Keratinocyte (primary cell): ENCODE results near the gene SHISA8.

Source experiments
- EZH2 ChIP-seq: IDR thresholded peaks from one replicate; pipeline ENCODE4 v1.6.1; 2012; ENCODE audit warnings: inconsistent platforms, mild to moderate bottlenecking, low read length, moderate library complexity
- TF ChIP-seq, protein P1 (sequence below), 3 experiments: IDR thresholded peaks in 1 of 3; conservative IDR thresholded peaks in 1 of 3; optimal IDR thresholded peaks in 1 of 3; 2 replicates in 2 of 3; 3 replicates in 1 of 3; pipeline versions ENCODE3 to v1.5.1; 2011; ENCODE audit warnings: low read length in 3 of 3, mild to moderate bottlenecking in 3 of 3, moderate library complexity in 2 of 3, control low read depth in 1 of 3, inconsistent platforms in 1 of 3; ENCODE audit not compliant: insufficient read depth in 2 of 3; ENCODE audit errors: extremely low read depth in 1 of 3

DNA sequence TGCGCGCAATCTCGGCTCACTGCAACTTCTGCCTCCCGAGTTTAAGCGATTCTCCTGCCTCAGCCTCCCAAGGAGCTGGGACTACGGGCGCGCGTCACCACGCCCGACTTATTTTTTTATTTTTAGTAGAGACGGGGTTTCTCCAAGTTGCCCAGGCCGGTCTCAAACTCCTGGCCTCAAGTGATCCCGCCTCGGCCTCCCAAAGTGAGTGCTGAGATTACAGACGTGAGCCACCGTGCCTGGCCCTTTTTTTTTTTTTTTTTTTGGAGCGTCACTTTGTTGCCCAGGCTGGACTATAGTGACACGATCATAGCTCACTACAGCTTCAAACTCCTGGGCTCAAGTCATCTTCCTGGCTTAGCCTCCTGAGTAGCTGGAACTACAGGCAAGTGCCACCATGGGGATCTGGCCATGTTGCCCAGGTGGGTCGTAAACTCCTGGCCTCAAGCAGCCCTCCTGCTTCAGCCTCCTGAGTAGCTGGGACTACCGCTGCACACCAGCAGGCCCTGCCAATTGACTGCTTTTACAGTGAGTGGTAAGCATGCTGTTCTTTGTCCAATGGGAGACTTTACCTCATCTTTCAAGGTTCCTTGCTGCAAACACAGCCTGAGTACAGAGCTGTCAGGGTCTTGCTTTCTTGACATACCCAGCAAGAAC is 32.7 kb upstream of the SHISA8 start:
- TF ChIP-seq, protein P1, sequence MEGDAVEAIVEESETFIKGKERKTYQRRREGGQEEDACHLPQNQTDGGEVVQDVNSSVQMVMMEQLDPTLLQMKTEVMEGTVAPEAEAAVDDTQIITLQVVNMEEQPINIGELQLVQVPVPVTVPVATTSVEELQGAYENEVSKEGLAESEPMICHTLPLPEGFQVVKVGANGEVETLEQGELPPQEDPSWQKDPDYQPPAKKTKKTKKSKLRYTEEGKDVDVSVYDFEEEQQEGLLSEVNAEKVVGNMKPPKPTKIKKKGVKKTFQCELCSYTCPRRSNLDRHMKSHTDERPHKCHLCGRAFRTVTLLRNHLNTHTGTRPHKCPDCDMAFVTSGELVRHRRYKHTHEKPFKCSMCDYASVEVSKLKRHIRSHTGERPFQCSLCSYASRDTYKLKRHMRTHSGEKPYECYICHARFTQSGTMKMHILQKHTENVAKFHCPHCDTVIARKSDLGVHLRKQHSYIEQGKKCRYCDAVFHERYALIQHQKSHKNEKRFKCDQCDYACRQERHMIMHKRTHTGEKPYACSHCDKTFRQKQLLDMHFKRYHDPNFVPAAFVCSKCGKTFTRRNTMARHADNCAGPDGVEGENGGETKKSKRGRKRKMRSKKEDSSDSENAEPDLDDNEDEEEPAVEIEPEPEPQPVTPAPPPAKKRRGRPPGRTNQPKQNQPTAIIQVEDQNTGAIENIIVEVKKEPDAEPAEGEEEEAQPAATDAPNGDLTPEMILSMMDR (optimal IDR thresholded peaks at IDR 0.05 in 1 of 3, IDR thresholded peaks at IDR 0.05 in 1 of 3, conservative IDR thresholded peaks at IDR 0.05 in 1 of 3; ENCODE audit: extremely low read depth in 1 of 3, insufficient read depth in 2 of 3, low read length in 3 of 3), result no peak
- TF ChIP-seq EZH2, result no peak
